ENCODE data around the gene TAOK1. TPM values are rescaled to one million over a fixed set of nuclear protein-coding genes. Genes with fewer than 3 reads are reported as not detected.
A peak's percentile ranks its signal among the peaks of the same experiment; 100 is the strongest.
"Not testable (repeated sequence)": the region's sequence is repeated elsewhere in the genome, so short reads cannot be mapped to it uniquely, and the experiment has no call there.

TAOK1 gene
- 10 to 100 TPM in 11 of 12 donors, not detected in 1; 31.2 to 40.7 (median 35.1) TPM for polyA plus RNA-seq (ENCODE audit: insufficient read length in 12 of 12)
- long read RNA-seq, donor 1, full-length matches to known transcripts = 1 of 1 reads
- long read RNA-seq, donor 1, partial matches to known transcripts = 0 of 1 reads
- long read RNA-seq, donor 1, other reads (novel, unspliced or antisense) = 0 of 1 reads
- long read RNA-seq, donor 2 = 0 reads
- long read RNA-seq, donor 3 = 0 reads
- long read RNA-seq, donor 4 = 0 reads
- long read RNA-seq, donor 5, full-length matches to known transcripts = 2 of 2 reads
- long read RNA-seq, donor 5, partial matches to known transcripts = 0 of 2 reads
- long read RNA-seq, donor 5, other reads (novel, unspliced or antisense) = 0 of 2 reads
- long read RNA-seq, donor 6 = 0 reads
- long read RNA-seq, donor 7 = 0 reads
- long read RNA-seq, donor 8 = 0 reads
- long read RNA-seq, donor 9, full-length matches to known transcripts = 1 of 1 reads
- long read RNA-seq, donor 9, partial matches to known transcripts = 0 of 1 reads
- long read RNA-seq, donor 9, other reads (novel, unspliced or antisense) = 0 of 1 reads
- long read RNA-seq, donor 10 = 0 reads
- long read RNA-seq, donor 11 = 0 reads

DNA sequence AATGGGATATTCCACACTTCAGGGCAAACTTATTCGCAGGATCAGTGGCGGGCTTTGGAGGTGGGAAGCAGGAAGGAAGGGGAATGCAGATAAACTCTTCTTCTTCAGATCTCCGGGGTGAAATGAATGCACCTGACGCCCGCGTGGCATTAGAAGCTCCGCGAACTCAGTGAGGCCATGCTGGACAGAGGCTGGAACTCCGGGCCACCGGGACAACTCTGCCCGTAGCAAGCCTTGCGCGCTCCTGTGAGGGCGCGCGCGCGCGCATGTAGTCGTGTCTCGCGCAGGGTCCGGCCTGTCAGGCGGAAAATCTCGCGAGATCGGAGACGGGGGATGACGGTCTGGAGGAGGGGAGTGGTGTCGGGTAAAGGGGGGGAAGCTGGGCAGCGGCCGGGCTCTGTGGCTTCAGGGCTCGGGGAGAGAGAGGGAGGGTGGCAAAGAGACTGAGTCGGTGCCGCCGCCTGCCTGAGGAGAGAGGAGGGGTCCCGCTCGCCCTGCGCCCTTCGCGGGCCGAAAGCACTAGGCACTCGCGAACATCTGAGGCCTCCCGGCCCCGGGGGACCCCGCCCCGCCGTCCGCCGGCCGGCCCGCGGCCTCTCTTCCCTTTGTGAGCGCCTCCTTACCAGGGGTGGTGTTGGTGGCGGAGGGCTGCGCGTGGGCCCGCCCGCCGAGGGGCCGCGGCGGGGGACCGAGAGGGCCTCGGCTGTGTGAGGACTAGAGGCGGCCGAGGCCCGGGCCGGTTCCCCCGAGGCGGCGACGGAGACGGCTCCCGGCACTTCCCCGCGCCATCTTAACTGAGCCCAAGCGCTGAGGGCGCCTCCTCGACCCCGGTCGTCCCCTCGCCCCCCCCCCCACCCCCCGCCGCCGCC, at the start of gene TAOK1:
Gene TAOK1 (plus strand): TSS at position 382 of the 869 bp plus-strand sequence. CDS start 61,186 bp downstream, outside the sequence.
- DNase-seq = peak; percentile 99

DNA sequence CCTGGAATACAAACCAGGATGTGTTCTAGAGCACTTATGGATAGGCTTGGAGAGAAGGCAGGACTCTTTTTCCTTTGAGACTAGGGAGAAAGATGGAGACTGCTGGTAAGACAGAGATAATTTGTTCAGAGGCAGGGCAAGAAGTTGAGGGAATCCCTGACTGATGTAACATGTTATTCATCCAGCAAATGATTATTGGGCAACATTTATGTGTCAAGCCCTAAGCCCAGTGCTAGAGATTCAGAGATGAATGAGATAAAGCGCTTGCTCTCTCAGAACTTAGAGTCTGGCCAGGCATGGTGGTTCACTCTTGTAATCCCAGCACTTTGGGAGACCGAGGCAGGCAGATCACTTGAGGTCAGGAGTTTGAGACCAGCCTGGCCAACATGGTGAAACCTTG, 48.4 kb upstream of the TAOK1 start:
- no peak for DNase-seq

DNA sequence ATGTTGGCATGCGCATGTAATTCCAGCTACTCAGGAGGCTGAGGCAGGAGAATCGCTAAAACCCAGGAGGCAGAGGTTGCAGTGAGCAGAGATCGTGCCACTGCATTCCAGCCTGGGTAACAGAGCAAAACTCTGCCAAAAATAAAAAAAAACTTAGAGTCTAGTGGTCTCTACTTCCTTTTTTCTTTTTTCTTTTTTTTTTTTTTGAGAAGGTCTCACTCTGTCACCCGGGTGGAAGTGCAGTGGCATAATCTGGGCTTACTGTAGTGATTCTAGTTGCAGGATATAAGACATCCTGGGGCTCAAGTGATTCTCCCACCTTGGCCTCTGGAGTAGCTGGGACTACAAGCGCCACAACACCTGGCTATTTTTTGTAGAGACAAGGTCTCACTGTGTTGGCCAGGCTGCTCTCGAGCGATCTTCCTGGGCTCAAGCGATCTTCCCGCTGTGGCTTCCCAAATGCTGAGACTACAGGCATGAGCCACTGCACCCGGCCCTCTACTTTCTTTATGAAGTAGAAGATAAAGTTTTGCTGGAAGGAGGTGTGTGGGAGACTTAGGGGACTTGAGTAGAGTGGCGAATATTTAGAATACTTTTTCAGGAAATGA, 47.9 kb upstream of the TAOK1 start:
- DNase-seq = no peak

DNA sequence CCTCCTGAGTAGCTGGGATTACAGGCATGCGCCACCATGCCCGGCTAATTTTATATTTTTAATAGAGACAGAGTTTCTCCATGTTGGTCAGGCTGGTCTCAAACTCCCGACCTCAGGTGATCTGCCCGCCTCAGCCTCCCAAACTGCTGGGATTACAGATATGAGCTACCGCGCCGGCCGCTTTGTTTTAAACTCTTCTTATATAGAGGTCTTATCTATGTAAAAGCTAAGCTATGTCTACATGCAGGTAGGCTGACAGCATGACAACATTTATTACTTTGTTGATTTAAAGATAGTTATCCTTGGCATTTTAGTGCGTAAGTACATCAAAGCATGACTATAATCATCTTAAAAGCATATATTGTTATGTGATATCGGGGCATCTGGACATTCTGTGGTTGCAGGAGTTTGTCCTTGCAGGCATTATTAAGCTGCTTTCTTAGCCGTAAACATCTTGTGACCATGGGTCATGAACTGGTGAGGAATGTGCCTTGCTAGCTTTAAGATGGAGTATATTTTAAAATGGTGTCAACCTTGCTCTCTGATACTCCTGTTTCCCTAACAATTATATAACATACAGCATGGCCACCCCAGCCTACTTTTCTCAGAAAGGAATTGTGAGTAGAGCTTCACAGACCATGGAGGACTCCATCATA, 45.8 kb upstream of the TAOK1 start:
- DNase-seq = no peak

DNA sequence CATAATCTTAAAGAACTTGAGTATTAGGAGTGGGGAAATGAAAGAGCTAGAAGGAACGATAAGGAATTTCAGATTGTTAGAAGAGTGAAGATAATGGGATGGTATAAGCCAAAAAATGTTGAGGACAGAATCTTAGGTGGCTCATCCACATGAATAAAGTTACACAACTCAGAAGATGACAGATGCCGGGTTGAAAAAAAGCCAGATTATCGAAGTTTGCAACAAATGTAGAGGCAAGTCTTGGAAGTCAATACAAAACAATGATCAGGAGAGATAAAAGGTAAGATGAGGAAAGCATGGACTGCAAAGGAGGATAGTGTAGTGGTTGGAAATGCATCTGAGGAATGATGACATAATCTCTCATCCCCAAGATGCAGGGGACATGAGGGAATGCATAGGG, 45.1 kb upstream of the TAOK1 start:
- DNase-seq = no peak

DNA sequence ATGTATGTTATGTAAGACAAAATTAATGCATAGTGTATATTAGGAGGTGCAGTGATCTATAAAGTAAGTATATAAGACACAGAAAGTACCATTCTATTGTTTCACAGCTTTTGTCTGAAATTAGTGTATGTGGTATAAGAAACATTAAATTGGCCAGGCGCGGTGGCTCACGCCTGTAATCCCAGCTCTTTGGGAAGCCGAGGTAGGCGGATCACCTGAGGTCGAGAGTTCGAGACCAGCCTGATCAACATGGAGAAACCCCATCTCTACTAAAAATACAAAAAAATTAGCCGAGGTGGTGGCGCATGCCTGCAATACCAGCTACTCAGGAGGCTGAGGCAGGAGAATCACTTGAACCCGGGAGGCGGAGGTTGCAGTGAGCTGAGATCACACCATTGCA, 44.7 kb upstream of the TAOK1 start:
- not testable (repeated sequence) for DNase-seq

DNA sequence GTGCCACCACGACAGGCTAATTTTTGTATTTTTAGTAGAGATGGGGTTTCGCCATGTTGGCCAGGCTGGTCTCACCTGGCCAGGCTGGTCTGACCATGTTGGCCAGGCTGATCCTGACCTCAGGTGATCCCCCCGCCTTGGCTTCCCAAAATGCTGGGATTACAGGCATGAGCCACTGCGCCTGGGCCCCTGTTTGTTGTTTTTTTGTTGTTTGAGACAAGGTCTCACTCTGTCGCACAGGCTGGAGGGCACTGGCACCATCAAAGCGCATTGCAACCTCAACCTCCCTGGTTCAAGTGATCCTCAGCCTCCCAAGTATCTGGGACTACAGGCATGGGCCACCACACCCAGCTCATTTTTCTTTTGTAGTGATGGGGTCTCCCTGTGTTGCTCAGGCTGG, 43.7 kb upstream of the TAOK1 start:
- no peak for DNase-seq

DNA sequence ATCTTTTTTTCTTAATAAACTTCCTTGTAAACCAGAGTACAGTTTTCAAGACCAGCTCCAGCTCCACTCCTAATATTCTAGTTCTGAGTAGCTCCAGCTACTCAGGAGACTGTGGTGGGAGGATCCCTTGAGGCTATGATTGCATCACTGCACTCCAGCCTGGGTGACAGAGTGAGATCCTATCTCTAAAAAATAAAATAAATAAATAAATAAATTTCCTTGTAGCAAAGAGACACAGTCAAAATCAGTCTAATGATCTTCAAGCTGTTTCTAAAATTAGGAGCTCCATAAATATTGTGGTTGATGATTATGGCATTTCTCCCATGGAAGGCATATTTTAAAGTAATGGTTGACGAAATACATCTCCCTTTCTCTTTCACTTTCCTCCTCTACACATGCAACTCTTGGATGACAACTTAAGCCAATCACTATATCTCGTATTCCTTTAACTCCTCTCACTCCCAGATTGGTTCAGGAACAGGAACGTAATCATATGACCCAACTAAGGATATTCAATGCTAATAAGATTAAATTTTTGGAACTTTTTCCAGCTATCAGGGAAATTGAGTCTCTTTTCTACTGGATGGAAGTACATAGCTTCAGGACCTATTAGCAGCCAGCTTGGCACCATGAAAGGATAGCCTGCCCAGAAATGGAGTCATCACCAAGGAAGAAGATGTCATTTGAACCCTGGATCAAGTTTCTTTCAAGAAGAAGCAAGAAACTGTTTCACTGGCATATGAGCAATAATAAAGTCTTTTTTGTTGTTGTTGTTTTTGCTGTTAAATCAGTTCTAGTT, 42.1 kb upstream of the TAOK1 start:
- no peak for DNase-seq

DNA sequence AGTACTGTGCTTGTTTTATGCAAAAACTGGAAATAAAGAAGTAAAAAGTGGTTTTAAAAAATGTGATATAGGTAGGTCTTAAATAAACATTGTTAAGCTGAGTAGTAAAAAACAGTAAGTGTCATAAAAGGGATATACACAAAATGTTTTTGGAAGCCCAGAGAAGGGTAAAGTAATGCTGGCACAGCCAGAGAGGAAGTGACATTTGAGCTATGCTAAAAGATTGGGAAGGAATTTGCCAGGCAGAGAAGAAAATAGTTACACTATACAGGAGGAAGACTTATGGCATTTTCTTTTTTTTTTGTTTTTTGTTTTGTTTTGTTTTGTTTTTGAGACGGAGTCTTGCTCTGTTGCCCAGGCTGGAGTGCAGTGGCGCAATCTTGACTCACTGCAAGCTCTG, 40.8 kb upstream of the TAOK1 start:
- DNase-seq = no peak

DNA sequence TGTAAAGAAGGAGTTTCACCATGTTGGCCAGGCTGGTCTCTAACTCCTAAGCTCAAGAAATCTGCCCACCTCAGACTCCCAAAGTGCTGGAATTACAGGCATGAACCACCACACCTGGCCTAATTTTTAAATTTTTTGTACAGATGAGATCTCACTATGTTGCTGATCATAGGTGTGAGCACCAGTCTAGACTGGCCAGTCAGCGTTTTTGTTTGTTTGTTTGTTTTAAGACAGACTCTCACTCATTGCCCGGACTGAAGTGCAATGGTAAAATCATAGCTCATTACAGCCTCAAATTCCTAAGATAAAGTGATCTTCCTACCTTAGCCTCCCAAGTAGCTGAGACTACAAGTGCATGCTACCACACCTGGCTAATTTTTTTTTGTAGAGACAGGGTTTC, 38.0 kb upstream of the TAOK1 start:
- no peak for DNase-seq

DNA sequence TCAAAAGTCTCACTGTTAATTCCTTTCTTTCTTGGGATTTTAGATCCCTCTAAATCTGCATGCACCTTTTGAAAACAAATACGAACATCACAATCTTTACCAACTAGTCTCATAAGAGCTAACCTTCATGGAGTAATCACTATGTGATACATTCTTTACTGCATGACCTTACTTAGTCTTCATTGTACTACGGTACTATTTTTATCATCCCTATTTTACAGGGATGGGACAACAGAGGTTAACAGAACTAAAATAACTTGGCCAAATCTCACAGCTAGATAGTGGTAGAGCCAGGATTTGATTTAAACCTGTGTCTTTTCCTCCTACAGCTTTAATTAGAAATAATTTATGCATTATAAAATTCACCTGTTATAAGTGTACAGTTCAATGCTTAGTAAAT, 32.9 kb upstream of the TAOK1 start:
- DNase-seq = no peak

DNA sequence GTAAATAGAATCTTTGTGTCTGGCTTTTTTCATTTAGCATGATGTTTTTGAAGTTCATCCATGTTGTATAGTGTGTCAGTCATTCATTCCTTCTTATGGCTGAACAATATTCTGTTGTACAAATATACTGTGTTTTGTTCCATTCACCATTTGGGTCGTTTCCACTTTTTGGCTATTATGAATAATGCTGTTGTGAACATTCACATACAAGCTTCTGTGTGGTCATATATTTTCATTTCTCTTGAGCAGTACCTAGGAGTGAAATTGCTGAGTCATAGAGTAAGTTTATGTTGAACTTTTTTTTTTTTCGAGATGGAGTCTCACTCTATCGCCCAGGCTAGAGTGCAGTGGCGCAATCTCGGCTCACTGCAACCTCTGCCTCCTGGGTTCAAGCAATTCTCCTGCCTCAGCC, 32.3 kb upstream of the TAOK1 start:
- DNase-seq = no peak

DNA sequence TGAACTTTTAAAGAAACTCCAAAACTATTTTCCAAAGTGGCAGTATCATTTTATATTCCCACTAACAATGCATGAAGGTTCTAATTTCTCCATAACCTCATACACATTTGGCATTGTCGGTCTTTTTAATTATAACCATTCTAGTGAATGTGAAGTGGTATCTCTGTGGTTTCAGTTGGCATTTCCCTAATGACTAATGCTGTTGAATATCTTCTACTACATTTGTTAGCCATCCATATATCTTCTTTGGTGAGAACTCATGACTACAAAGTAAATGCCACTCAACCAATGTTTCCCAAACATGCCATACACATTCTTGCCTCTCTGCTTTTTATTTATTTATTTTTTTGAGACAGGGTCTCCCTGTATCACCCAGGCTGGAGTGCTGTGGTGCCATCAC, 31.7 kb upstream of the TAOK1 start:
- DNase-seq = no peak

DNA sequence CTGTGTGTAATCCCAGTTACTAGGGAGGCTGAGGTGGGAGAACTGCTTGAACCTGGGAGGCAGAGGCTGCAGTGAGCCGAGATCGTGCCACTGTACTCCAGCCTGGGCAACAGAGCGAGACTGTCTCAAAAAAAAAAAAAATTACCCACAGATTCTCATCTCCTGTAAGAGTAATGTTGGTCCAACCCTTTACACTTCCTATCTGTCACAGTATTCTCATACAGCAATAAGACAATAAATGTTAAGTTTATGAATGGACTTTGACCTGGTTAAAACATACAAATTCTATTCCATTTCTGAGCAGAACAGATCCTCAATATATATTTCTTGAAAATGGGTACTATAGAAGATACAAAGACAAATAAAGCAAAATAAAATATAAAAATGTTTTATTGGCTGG, 30.4 kb upstream of the TAOK1 start:
- DNase-seq = no peak

DNA sequence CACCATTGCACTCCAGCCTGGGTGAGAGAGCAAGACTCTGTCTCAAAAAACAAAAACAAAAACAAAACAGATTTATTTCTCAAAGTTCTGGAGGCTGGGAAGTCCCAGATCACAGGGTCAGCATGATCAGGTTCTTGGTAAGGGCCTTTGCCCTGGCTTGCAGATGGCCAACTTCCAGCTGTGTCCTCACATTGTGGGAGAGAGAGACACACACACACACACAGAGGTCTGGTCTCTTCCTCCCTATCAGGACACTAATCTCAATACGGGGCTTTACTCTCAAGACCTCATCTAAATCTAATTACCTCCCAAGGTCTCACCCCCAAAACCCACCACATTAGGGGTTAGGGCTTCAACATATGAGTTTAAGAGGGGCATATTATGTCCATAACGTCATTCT, 26.4 kb upstream of the TAOK1 start:
- DNase-seq = no peak

DNA sequence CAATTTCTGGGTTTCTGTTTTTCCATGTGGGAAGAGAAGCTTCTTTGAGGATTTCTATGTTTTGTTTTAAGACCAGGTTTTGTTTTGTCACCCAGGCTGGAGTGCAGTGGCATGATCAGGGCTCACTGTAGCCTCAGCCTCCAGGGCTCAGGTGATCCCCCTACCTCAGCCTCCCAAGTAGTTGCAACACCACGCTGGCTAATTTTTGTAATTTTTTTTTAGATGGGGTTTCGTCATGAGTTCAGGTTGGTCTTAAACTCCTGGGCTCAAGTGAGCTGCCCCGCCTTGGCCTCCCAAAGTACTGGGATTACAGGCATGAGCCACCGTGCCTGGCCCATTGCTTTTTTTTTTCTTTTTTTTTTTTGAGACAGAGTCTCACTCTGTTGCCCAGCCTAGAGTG, 25.5 kb upstream of the TAOK1 start:
- no peak for DNase-seq

DNA sequence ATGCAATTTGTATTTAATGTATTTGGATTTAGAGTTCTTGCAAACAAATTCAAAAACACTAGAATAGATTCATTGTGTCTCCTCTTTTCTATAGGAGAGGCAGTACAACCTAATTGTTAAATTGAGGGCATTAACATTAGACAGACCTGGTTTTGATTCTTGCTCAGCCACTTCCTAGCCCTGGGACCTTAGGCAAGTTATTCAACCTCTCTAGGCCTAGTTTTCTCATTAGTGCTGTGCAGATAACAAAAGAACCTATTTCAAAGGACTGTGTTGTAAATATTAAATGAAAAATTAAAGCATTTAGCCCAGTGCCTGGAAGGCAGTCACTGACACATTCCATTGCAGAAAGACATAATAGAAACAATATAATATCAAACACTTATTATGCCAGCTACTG, 22.0 kb upstream of the TAOK1 start:
- DNase-seq = no peak

DNA sequence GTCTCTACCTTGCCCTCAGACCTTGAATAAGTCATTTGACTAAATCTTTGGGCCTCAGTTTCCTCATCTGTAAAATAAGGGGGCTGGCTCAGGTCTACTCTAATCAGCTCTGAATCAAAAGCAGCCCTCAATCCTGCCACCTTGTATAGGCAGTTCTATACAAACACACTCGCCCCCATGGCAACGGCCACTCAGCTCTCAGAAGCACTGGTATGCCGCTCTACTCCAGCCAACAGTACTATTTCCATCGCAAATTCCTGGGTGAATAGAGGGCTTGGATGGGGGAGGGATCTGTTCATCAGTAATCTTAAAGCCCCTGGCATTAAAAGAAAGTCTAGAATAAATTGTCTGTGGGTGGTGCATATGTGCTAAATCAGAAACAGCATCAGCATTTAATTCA, 21.2 kb upstream of the TAOK1 start:
- DNase-seq = no peak

DNA sequence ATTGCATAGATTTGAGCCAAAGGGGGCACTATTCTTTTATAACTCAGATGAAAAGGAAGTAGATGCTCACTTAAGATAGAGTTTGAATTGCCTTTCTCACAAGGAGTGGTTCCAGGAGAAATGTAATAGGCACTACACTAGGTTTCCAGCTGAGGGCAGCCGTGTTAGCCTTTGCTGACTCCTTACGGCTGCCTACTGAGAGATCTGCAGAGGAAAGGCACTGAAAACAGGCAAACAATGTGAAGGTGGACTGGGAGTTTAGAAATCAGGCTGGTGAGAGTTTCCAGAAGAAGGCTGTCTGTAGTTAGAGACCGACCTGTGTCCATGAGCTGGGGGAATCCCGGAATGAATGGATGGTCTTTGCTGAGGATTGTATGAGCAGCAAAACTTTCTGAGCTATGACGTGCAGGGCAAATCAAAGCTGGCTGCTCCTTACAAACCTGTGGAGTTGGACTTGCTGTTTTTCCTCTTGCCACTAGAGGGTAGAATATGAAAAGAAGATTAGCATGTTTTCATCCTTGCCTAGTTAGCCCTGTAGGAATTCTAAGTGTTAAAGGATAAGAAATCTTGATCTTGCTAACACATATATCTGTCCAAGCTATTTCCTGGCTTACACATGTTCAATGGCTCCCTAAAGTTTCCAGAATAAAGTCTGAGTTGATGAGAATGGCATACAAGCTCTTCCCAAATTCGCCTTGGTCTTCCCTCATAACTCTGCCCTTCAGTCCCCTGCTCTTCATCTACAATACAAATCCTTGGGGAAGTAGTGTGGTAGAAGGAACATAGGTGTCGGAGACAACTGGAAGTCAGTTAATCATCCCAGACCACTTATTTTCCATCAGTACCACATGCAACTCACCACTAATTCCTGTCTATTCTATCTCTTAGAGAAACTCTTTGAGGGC, 20.1 kb upstream of the TAOK1 start:
- DNase-seq = peak; percentile 79
